CD4-positive, CD25-positive, alpha-beta regulatory T cell (primary cell): ENCODE measurements around the gene NELL2. TPM values are rescaled to one million over a fixed set of nuclear protein-coding genes. Genes with fewer than 3 reads are reported as not detected.
A peak's percentile ranks its signal among the peaks of the same experiment; 100 is the strongest.

Experiments used
- ATAC-seq, 2 donors: fragments of 150-1000 bp; cut with Tn5 transposase; one replicate each; pipeline ENCODE4 v1.10.0; 2021; ENCODE audit warnings: low read depth in 2 of 2, moderate number of reproducible peaks in 2 of 2, moderate library complexity in 1 of 2
- DNase-seq, 3 donors: peaks; one replicate each; pipeline versions ENCODE4 v3.0.0 to v3.0.0-alpha.2; 2012 to 2022; ENCODE audit warnings: mixed read lengths in 1 of 3
- H3K27ac ChIP-seq: one replicate; pipeline ENCODE4 v1.7.0; 2013; ENCODE audit warnings: mild to moderate bottlenecking, low read length; ENCODE audit not compliant: insufficient read depth, poor library complexity, severe bottlenecking
- H3K27me3 ChIP-seq: one replicate; pipeline ENCODE4 v1.7.0; 2013; ENCODE audit warnings: low read length; ENCODE audit not compliant: control insufficient read depth, insufficient read depth
- H3K36me3 ChIP-seq: one replicate; pipeline ENCODE4 v1.7.0; 2013; ENCODE audit warnings: mild to moderate bottlenecking, low read length, moderate library complexity; ENCODE audit not compliant: control insufficient read depth, insufficient read depth
- H3K4me1 ChIP-seq: 2 replicates; pipeline ENCODE4 v1.7.0; 2013; ENCODE audit warnings: mild to moderate bottlenecking, low read length; ENCODE audit not compliant: insufficient read depth, control insufficient read depth, poor library complexity, severe bottlenecking
- H3K4me3 ChIP-seq: one replicate; pipeline ENCODE4 v1.7.0; 2013; ENCODE audit warnings: low read depth, mild to moderate bottlenecking, low read length, moderate library complexity
- H3K9me3 ChIP-seq, 2 experiments: 1 replicate in 1 of 2; 2 replicates in 1 of 2; pipeline ENCODE4 v1.7.0; 2013; ENCODE audit warnings: low read length in 2 of 2, mild to moderate bottlenecking in 1 of 2, moderate library complexity in 1 of 2; ENCODE audit not compliant: control insufficient read depth in 2 of 2
- H3K27ac Mint-ChIP-seq, 3 donors: one replicate each; pipeline ENCODE4 v1.8.0; 2020 to 2022; ENCODE audit warnings: mild to moderate bottlenecking in 3 of 3, mixed read lengths in 3 of 3, moderate library complexity in 2 of 3
- H3K27me3 Mint-ChIP-seq: one replicate; pipeline ENCODE4 v1.8.0; 2022; ENCODE audit warnings: mild to moderate bottlenecking, mixed read lengths
- H3K36me3 Mint-ChIP-seq: one replicate; pipeline ENCODE4 v1.8.0; 2020; ENCODE audit warnings: mixed read lengths
- H3K4me1 Mint-ChIP-seq, 4 donors: one replicate each; pipeline ENCODE4 v1.8.0; 2020 to 2022; ENCODE audit warnings: mixed read lengths in 4 of 4, mild to moderate bottlenecking in 1 of 4
- H3K4me3 Mint-ChIP-seq, 4 donors: one replicate each; pipeline ENCODE4 v1.8.0; 2020 to 2022; ENCODE audit warnings: mild to moderate bottlenecking in 4 of 4, mixed read lengths in 4 of 4, moderate library complexity in 3 of 4
- H3K9me3 Mint-ChIP-seq, 7 donors: one replicate each; pipeline ENCODE4 v1.8.0; 2020 to 2022; ENCODE audit warnings: mixed read lengths in 7 of 7, mild to moderate bottlenecking in 3 of 7, moderate library complexity in 2 of 7
- polyA plus RNA-seq, 4 donors: library from polyadenylated mRNA; unstranded; fragments of 300-500 nt; fragmentation: Illumina TruSeq; gene quantifications; one replicate each; pipeline ENCODE4 v1.2.3, GENCODE V29; 2021
- total RNA-seq: library from RNA; stranded (reverse); gene quantifications from one replicate; pipeline ENCODE4 v1.2.3, GENCODE V29; 2022

Gene NELL2
- total and polyA plus RNA-seq, 5 donors from 2014 or later: 1.2 to 11.9 (median 4.4) TPM

- Mint-ChIP-seq H3K27me3 (no peaks in the 10 kb centered on the region), H3K4me3 (no peak overlapping the region), H3K36me3 (no peaks in the 10 kb centered on the region), H3K4me1 (peaks cover 0 to 2% (median under 1%) of the 10 kb centered on the region in 4 donors), H3K27ac (no peak overlapping the region), H3K9me3 (peaks cover 0 to 14% (median 0%) of the 10 kb centered on the region in 7 donors)
- no peaks in the 10 kb centered on the region for H3K36me3 ChIP-seq
- DNase-seq (no peak), ATAC-seq (no peak)
- H3K9me3 ChIP-seq: no peaks in the 10 kb centered on the region
- no peak overlapping the region for H3K27ac ChIP-seq
- no peaks in the 10 kb centered on the region for H3K27me3 ChIP-seq
- no peaks in the 10 kb centered on the region for H3K4me1 ChIP-seq
- no peak overlapping the region for H3K4me3 ChIP-seq
These were observed 99.1 kb downstream of the NELL2 start for GRCh38 chr12:44777044-44777443.

- ATAC-seq: no peak
- H3K4me1 ChIP-seq: no peaks in the 10 kb centered on the region
- H3K27me3 Mint-ChIP-seq: no peaks in the 10 kb centered on the region
- H3K9me3 ChIP-seq: no peaks in the 10 kb centered on the region
- H3K36me3 ChIP-seq: no peaks in the 10 kb centered on the region
- no peak for DNase-seq
- H3K27me3 ChIP-seq: no peaks in the 10 kb centered on the region
- H3K9me3 Mint-ChIP-seq: peaks cover 0 to 9% (median 0%) of the 10 kb centered on the region in 7 donors
- no peaks in the 10 kb centered on the region for H3K36me3 Mint-ChIP-seq
- no peak overlapping the region for H3K27ac ChIP-seq
- peaks cover 0 to 2% (median under 1%) of the 10 kb centered on the region in 4 donors for H3K4me1 Mint-ChIP-seq
- H3K27ac Mint-ChIP-seq: no peak overlapping the region
- no peak overlapping the region for H3K4me3 ChIP-seq
- no peak overlapping the region for H3K4me3 Mint-ChIP-seq
These were observed 100.2 kb downstream of the NELL2 start for GRCh38 chr12:44775901-44776300.

GRCh38 chr12:44774815-44775411 is 101.2 kb downstream of the NELL2 start:
- Histone ChIP-seq H3K9me3 (no peaks in the 10 kb centered on the region), H3K36me3 (no peaks in the 10 kb centered on the region), H3K4me3 (no peak overlapping the region), H3K4me1 (no peaks in the 10 kb centered on the region), H3K27ac (no peak overlapping the region), H3K27me3 (no peaks in the 10 kb centered on the region)
- no peak overlapping the region for H3K4me3 Mint-ChIP-seq
- H3K27me3 Mint-ChIP-seq: no peaks in the 10 kb centered on the region
- DNase-seq (peak; percentile 6 to 39 (median 35)), ATAC-seq (no peak)
- H3K4me1 Mint-ChIP-seq: peaks cover 0 to 2% (median under 1%) of the 10 kb centered on the region in 4 donors
- H3K9me3 Mint-ChIP-seq: peaks cover 0 to 3% (median 0%) of the 10 kb centered on the region in 7 donors
- H3K27ac Mint-ChIP-seq: no peak overlapping the region
- no peaks in the 10 kb centered on the region for H3K36me3 Mint-ChIP-seq

- Mint-ChIP-seq H3K27ac (no peak overlapping the region), H3K9me3 (no peaks in the 10 kb centered on the region), H3K4me3 (no peak overlapping the region), H3K36me3 (no peaks in the 10 kb centered on the region), H3K4me1 (peaks cover 0 to 2% (median under 1%) of the 10 kb centered on the region in 4 donors), H3K27me3 (no peaks in the 10 kb centered on the region)
- Histone ChIP-seq H3K4me1 (no peaks in the 10 kb centered on the region), H3K27me3 (no peaks in the 10 kb centered on the region), H3K9me3 (no peaks in the 10 kb centered on the region), H3K27ac (no peak overlapping the region), H3K36me3 (no peaks in the 10 kb centered on the region), H3K4me3 (no peak overlapping the region)
- ATAC-seq (no peak), DNase-seq (no peak)
These were observed 104.6 kb downstream of the NELL2 start for GRCh38 chr12:44771485-44772021.

- Histone ChIP-seq H3K27me3 (no peaks in the 10 kb centered on the region), H3K9me3 (no peaks in the 10 kb centered on the region), H3K4me1 (no peaks in the 10 kb centered on the region), H3K4me3 (no peak overlapping the region), H3K36me3 (no peaks in the 10 kb centered on the region), H3K27ac (no peak overlapping the region)
- ATAC-seq (no peak), DNase-seq (no peak)
- H3K4me1 Mint-ChIP-seq: no peaks in the 10 kb centered on the region
- peaks cover 8% of the 10 kb centered on the region for H3K27me3 Mint-ChIP-seq
- no peaks in the 10 kb centered on the region for H3K36me3 Mint-ChIP-seq
- H3K27ac Mint-ChIP-seq: no peak overlapping the region
- H3K9me3 Mint-ChIP-seq: no peaks in the 10 kb centered on the region
- no peak overlapping the region for H3K4me3 Mint-ChIP-seq
These were observed 110.3 kb downstream of the NELL2 start for GRCh38 chr12:44765796-44766195.

GRCh38 chr12:44763021-44763420 is 113.1 kb downstream of the NELL2 start:
- H3K4me3 Mint-ChIP-seq: no peak overlapping the region

GRCh38 chr12:44759289-44759688 is 116.8 kb downstream of the NELL2 start:
- no peak for DNase-seq
- no peak overlapping the region for H3K27ac ChIP-seq
- Mint-ChIP-seq H3K4me1 (no peaks in the 10 kb centered on the region), H3K9me3 (no peaks in the 10 kb centered on the region), H3K27me3 (peaks cover 14% of the 10 kb centered on the region), H3K4me3 (no peak overlapping the region), H3K36me3 (no peaks in the 10 kb centered on the region), H3K27ac (no peak overlapping the region)
- no peaks in the 10 kb centered on the region for H3K9me3 ChIP-seq
- no peaks in the 10 kb centered on the region for H3K27me3 ChIP-seq
- no peak for ATAC-seq
- no peak overlapping the region for H3K4me3 ChIP-seq
- H3K4me1 ChIP-seq: no peaks in the 10 kb centered on the region
- no peaks in the 10 kb centered on the region for H3K36me3 ChIP-seq

More at GRCh38 chr12:44763021-44763420, 113.1 kb downstream of the NELL2 start:
- H3K9me3 ChIP-seq: no peaks in the 10 kb centered on the region
- Mint-ChIP-seq H3K4me1 (no peaks in the 10 kb centered on the region), H3K9me3 (no peaks in the 10 kb centered on the region), H3K27me3 (peaks cover 10% of the 10 kb centered on the region), H3K36me3 (no peaks in the 10 kb centered on the region), H3K27ac (no peak overlapping the region)
- no peaks in the 10 kb centered on the region for H3K4me1 ChIP-seq
- no peaks in the 10 kb centered on the region for H3K27me3 ChIP-seq
- no peak overlapping the region for H3K4me3 ChIP-seq
- no peak overlapping the region for H3K27ac ChIP-seq
- H3K36me3 ChIP-seq: no peaks in the 10 kb centered on the region
- ATAC-seq (no peak), DNase-seq (no peak)

GRCh38 chr12:44750468-44750867 is 125.6 kb downstream of the NELL2 start:
- no peaks in the 10 kb centered on the region for H3K27me3 Mint-ChIP-seq
- H3K9me3 Mint-ChIP-seq: peaks cover 0 to 4% (median 0%) of the 10 kb centered on the region in 7 donors
- no peak for DNase-seq
- Histone ChIP-seq H3K27me3 (no peaks in the 10 kb centered on the region), H3K4me3 (no peak overlapping the region), H3K9me3 (no peaks in the 10 kb centered on the region), H3K36me3 (no peaks in the 10 kb centered on the region), H3K27ac (no peak overlapping the region), H3K4me1 (no peaks in the 10 kb centered on the region)
- no peaks in the 10 kb centered on the region for H3K36me3 Mint-ChIP-seq
- no peak overlapping the region for H3K27ac Mint-ChIP-seq
- no peak for ATAC-seq
- no peak overlapping the region for H3K4me3 Mint-ChIP-seq
- no peaks in the 10 kb centered on the region for H3K4me1 Mint-ChIP-seq
